GM18526 (cell line): ENCODE results near the gene ZNF181.

Experiments used
- POLR2A ChIP-seq: IDR thresholded peaks from 3 replicates; pipeline ENCODE4 v1.6.1; 2011; ENCODE audit not compliant: insufficient read length; ENCODE audit errors: extremely low read depth

Gene ZNF181

GRCh38 chr19:34733746-34734536, at the start of gene ZNF181:
Gene ZNF181 (plus strand): TSS chr19:34734243. CDS start chr19:34735038, 795 bp downstream.
- TF ChIP-seq POLR2A, result peak; percentile 62

GRCh38 chr19:34686455-34686854, 47.6 kb upstream of the ZNF181 start:
- TF ChIP-seq POLR2A, result no peak

GRCh38 chr19:34687348-34687747, 46.7 kb upstream of the ZNF181 start:
- TF ChIP-seq POLR2A, result no peak

- no peak for TF ChIP-seq POLR2A
Measured at GRCh38 chr19:34688592-34688991, 45.5 kb upstream of the ZNF181 start.

GRCh38 chr19:34690372-34690771, 43.7 kb upstream of the ZNF181 start:
- no peak for TF ChIP-seq POLR2A

- TF ChIP-seq POLR2A, result no peak
Measured at GRCh38 chr19:34692549-34692948, 41.5 kb upstream of the ZNF181 start.

- no peak for TF ChIP-seq POLR2A
Measured at GRCh38 chr19:34707661-34708060, 26.4 kb upstream of the ZNF181 start.

- no peak for TF ChIP-seq POLR2A
Measured at GRCh38 chr19:34711890-34712289, 22.2 kb upstream of the ZNF181 start.

GRCh38 chr19:34712395-34713261, 21.4 kb upstream of the ZNF181 start:
- no peak for TF ChIP-seq POLR2A

GRCh38 chr19:34713262-34713637, 20.8 kb upstream of the ZNF181 start:
- TF ChIP-seq POLR2A, result no peak

- TF ChIP-seq POLR2A, result no peak
Measured at GRCh38 chr19:34715357-34715756, 18.7 kb upstream of the ZNF181 start.

- TF ChIP-seq POLR2A, result no peak
Measured at GRCh38 chr19:34722353-34722752, 11.7 kb upstream of the ZNF181 start.

GRCh38 chr19:34725400-34725799, 8.6 kb upstream of the ZNF181 start:
- TF ChIP-seq POLR2A, result no peak

- no peak for TF ChIP-seq POLR2A
Measured at GRCh38 chr19:34731019-34731829, 2.8 kb upstream of the ZNF181 start.

- no peak for TF ChIP-seq POLR2A
Measured at GRCh38 chr19:34731964-34732363, 2.1 kb upstream of the ZNF181 start.
